BE2C (cell line): ENCODE measurements around the gene DMXL1.

ENCODE experiments used
- DNase-seq: peaks from one replicate; pipeline ENCODE4 v3.0.0-alpha.2; 2020
- H3K27me3 ChIP-seq: fragments of 250-450 bp; sonication (Bioruptor Pico); 2 replicates; pipeline ENCODE4 v1.5.1; 2020; ENCODE audit warnings: mild to moderate bottlenecking
- H3K36me3 ChIP-seq: fragments of 250-450 bp; sonication (Bioruptor Pico); 2 replicates; pipeline ENCODE4 v1.5.1; 2020; ENCODE audit warnings: mild to moderate bottlenecking
- H3K4me1 ChIP-seq: fragments of 250-450 bp; sonication (Bioruptor Pico); 2 replicates; pipeline ENCODE4 v1.5.1; 2020
- H3K4me3 ChIP-seq: 2 replicates; pipeline ENCODE4 v1.5.1; 2011; ENCODE audit warnings: low read depth, low read length
- H3K9me3 ChIP-seq: fragments of 250-450 bp; sonication (Bioruptor Pico); 2 replicates; pipeline ENCODE4 v1.5.1; 2020
- TF ChIP-seq, protein P1 (sequence below): IDR thresholded peaks from 2 replicates; pipeline ENCODE4 v1.5.1; 2012; ENCODE audit warnings: mild to moderate bottlenecking, low read depth, low read length

DMXL1 gene

GRCh38 chr5:119263639-119264038, 192.8 kb downstream of the DMXL1 start:
- TF ChIP-seq, protein P1, sequence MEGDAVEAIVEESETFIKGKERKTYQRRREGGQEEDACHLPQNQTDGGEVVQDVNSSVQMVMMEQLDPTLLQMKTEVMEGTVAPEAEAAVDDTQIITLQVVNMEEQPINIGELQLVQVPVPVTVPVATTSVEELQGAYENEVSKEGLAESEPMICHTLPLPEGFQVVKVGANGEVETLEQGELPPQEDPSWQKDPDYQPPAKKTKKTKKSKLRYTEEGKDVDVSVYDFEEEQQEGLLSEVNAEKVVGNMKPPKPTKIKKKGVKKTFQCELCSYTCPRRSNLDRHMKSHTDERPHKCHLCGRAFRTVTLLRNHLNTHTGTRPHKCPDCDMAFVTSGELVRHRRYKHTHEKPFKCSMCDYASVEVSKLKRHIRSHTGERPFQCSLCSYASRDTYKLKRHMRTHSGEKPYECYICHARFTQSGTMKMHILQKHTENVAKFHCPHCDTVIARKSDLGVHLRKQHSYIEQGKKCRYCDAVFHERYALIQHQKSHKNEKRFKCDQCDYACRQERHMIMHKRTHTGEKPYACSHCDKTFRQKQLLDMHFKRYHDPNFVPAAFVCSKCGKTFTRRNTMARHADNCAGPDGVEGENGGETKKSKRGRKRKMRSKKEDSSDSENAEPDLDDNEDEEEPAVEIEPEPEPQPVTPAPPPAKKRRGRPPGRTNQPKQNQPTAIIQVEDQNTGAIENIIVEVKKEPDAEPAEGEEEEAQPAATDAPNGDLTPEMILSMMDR, result no peak
- DNase-seq, result no peak
- Histone ChIP-seq H3K27me3 (no peaks in the 10 kb centered on the region), H3K4me1 (0 out of 2 replicates have a peak, but pooled peaks cover 4% of the 10 kb centered on the region), H3K4me3 (no peak overlapping the region), H3K9me3 (no peaks in the 10 kb centered on the region; the same call in 1 of the 2 replicates), H3K36me3 (no peaks in the 10 kb centered on the region)

DNA sequence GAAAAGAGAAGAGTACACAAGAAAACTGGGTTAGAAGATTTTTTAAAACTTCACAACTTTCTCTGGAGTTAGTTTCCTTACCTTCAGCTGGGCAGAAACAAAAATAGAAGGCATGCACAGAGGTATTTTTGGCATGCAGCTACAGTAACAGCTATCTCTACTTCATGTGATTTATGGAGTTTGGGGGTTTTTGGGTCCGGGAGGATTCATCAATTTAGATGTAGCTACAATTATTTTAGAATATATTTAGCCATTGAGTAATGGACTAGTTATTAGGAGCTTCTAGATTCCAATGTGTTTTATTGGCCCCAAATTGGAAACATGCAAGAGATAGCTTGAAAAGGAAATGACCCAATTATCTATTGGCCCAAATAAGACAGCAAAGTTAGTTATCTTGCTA, 193.3 kb downstream of the DMXL1 start:
- no peaks in the 10 kb centered on the region for H3K27me3 ChIP-seq
- no peaks in the 10 kb centered on the region for H3K36me3 ChIP-seq
- H3K4me3 ChIP-seq, result no peak overlapping the region
- 0 out of 2 replicates have a peak, but pooled peaks cover 4% of the 10 kb centered on the region for H3K4me1 ChIP-seq
- no peak for DNase-seq
- H3K9me3 ChIP-seq, result no peaks in the 10 kb centered on the region; the same call in 1 of the 2 replicates
- TF ChIP-seq, protein P1, result no peak

- Histone ChIP-seq H3K36me3 (no peaks in the 10 kb centered on the region), H3K9me3 (no peaks in the 10 kb centered on the region; the same call in 1 of the 2 replicates), H3K4me1 (0 out of 2 replicates have a peak, but pooled peaks cover 4% of the 10 kb centered on the region), H3K27me3 (no peaks in the 10 kb centered on the region), H3K4me3 (peak overlapping the region; percentile 87)
- TF ChIP-seq, protein P1, result peak; percentile 70
- DNase-seq, result peak; percentile 94
Observed at GRCh38 chr5:119267958-119268386, 197.1 kb downstream of the DMXL1 start.

- no peaks in the 10 kb centered on the region for H3K27me3 ChIP-seq
- peak overlapping the region; percentile 87 for H3K4me3 ChIP-seq
- DNase-seq, result peak; percentile 96
- no peaks in the 10 kb centered on the region; the same call in 1 of the 2 replicates for H3K9me3 ChIP-seq
- H3K36me3 ChIP-seq, result no peaks in the 10 kb centered on the region
- TF ChIP-seq, protein P1, result no peak
- H3K4me1 ChIP-seq, result 0 out of 2 replicates have a peak, but pooled peaks cover 4% of the 10 kb centered on the region
Observed at GRCh38 chr5:119268387-119269060, 197.6 kb downstream of the DMXL1 start.

DNA sequence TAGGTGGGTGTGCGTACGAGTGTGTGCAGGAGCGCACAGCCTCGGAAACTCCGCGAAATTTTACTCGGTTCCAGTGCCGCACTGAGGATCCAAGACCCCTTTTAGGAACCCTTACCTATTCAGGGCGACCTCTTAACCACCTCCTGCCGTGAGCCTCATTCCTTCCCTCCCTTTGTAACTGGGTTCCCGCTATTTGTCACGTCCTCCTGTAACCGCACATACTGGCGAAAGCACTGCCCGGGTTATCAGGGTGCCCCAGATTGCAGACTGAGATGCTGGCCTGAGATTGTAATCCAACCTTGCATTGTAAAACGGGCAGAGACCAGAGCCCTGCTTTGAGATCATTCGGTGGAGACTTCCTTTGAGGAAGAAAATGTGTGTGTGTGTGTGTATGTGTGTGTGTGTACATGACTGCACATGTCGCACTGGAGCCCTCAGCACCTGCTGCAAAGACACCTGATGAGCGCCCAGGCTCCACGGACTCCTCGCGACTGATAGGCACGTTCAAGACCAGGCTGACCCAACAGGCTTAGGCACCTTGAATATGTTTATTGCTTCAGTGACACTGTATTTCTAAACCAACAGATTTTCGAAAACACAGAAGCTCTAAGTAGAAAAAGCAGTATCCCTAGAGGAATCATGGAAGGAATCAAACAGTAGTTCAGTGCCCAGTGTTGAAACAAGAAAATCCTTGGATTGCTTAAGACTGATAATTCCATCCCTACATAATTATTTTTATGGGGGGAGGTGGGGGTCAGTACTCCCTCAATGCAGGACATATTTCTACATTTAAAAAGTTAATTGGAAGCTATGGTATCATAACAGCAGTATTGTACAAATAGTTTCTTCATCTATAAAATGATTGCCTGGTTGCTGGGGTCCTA, 198.4 kb downstream of the DMXL1 start:
- 0 out of 2 replicates have a peak, but pooled peaks cover 4% of the 10 kb centered on the region for H3K4me1 ChIP-seq
- H3K27me3 ChIP-seq, result no peaks in the 10 kb centered on the region
- DNase-seq, result no peak
- H3K9me3 ChIP-seq, result no peaks in the 10 kb centered on the region; the same call in 1 of the 2 replicates
- H3K36me3 ChIP-seq, result no peaks in the 10 kb centered on the region
- peak overlapping the region; percentile 87 for H3K4me3 ChIP-seq
- TF ChIP-seq, protein P1, result no peak
